DMS153 treated with DMSO at 0.1 percent for 48 hours (cell line): Measurements from ENCODE around the gene HPN.
A peak's percentile ranks its signal among the peaks of the same experiment; 100 is the strongest.
"Not testable (repeated sequence)": the region's sequence is repeated elsewhere in the genome, so short reads cannot be mapped to it uniquely, and the experiment has no call there.

Experiments
- DNase-seq: peaks from one replicate; lab custom pipeline; 2025; ENCODE audit not compliant: unreplicated experiment; lab: John Stamatoyannopoulos, UW

The HPN gene

GRCh38 chr19:35041548-35042055 lies at the start of gene HPN:
Gene HPN, plus strand, starts transcription at chr19:35041721. Its CDS starts 786 bp downstream, at chr19:35042507.
- DNase-seq = no peak

DNA sequence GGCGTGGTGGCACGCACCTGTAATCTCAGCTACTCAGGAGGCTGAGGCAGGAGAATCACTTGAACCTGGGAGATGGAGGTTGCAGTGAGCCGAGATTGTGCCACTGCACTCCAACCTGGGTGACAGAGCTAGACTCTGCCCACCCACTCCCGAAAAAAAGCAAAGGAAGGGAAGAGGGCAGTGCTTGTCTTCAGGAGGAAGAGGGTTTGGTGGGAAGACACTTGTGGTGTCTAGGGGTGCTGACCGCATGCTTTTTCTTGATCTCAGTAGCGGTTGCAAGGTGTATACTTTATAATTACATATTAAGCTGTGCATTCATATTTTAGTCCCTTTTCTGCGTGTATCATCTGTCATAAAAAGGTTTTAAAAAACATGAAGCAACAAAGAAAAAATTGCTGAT lies 48.9 kb upstream of the HPN start:
- not testable (repeated sequence) for DNase-seq

DNA sequence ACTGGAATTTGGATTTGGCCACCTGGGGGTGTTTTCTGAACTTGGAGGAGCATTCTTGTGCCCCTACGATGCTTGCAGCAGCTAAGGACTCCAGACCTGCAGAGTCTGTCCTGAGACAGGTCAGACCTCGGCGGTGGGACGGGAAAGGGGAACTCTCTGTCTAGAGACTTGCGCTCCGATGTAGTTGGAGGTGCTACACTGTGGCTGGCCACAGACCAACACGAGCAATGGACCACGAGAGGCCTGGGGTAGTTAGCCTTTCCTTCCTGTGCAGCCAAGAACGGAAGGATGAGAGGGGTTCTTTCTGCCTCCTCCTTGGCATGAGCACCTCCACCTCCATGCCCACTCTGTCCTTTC lies 47.3 kb upstream of the HPN start:
- DNase-seq = no peak

DNA sequence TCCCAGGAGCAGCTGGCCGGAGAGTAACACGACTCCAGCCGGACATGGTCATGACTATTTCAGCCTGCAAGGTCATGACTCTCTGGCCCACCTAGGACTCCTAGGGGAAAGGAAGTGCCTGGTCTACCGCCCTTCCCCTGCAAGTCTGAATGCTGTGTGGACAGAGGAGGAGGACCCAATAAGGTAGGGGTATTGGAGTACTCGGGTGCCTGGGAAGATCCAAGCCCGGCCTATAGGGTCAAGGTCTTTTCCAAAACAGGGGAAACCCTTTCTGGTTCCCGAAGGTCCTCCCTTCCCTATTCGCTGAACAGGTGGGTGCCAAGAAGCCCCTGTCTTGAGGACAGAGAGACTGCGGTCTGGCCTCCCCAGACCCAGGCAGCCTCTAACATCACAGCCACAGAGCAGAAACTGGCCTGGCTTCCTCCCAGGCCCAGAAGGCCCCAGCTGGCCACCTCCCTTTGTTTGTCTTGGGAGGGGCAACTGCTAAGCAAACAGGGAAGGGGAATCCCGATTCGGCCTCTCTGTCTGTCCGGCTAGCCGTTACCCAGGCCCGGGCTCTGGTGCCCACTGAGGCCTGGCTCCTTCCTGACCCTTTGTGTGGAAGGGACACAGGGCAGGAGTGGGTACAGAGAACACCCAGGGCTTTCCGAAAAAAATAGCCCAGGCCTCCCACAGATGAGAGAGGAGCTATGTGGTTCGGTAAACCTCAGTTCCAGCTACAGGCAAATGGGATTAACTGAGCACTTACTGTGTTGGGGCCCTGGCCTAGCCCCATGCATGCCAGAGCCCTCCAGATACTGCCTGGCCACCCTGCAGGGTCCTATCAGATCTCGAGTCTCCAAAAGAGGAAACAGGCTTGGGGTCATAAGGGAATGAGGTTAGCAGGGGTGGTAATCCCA lies 46.6 kb upstream of the HPN start:
- DNase-seq = no peak

DNA sequence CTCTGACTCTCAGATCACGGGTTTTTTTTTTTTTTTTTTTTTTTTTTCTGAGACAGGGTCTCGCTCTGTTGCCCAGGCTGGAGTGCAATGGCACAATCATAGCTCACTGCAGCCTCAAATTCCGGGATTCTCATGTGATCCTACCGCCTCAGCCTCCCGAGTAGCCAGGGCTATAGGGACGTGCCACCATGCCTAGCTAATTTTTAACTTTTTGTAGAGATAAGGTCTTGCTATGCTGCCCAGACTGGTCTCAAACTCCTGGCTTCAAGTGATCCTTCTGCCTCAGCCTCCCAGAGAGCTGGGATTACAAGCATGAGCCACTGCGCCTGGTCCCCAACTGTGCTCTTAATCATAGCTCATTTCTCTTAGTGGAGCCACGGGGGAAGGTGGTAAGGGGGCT lies 46.0 kb upstream of the HPN start:
- DNase-seq = no peak

DNA sequence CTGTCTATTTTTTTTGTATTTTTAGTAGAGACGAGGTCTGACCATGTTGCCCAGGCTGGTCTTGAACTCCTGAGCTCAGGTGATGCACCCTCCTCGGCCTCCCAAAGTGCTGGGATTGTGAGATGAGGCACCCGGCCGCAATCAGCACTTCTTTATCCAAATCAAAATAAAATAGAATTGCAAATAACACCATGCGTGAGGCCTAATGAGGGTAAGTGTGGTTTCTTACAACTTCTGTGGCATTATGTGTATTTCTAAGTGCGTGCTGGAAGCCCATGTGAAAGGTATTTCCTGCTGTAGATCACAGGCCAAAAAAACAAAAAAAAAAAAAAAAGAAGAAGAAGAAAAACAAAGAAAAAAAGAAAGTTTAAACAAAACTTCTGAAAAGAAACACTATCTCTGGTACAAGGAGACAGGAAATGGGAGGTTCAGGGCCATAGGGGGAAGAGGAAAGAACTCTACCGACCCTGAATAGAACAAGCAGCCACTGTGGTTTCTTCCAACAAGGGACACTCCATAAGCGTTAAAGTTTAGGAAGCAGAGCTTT lies 44.4 kb upstream of the HPN start:
- DNase-seq = no peak

DNA sequence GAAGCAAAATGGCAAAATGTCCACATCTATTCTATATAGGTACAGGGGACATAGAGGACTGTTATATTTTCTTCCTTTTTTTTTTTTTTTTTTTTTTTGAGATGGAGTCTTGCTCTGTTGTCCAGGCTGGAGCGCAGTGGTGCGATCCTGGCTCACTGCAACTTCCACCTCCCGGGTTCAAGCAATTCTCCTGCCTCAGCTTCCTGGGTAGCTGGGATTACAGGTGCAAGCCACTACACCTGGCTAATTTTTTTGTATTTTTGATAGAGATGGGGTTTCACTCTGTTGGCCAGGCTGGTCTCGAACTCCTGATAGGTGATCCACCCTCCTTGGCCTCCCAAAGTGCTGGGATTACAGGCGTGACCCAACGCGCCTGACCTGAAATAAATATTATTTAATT lies 43.3 kb upstream of the HPN start:
- DNase-seq = not testable (repeated sequence)

DNA sequence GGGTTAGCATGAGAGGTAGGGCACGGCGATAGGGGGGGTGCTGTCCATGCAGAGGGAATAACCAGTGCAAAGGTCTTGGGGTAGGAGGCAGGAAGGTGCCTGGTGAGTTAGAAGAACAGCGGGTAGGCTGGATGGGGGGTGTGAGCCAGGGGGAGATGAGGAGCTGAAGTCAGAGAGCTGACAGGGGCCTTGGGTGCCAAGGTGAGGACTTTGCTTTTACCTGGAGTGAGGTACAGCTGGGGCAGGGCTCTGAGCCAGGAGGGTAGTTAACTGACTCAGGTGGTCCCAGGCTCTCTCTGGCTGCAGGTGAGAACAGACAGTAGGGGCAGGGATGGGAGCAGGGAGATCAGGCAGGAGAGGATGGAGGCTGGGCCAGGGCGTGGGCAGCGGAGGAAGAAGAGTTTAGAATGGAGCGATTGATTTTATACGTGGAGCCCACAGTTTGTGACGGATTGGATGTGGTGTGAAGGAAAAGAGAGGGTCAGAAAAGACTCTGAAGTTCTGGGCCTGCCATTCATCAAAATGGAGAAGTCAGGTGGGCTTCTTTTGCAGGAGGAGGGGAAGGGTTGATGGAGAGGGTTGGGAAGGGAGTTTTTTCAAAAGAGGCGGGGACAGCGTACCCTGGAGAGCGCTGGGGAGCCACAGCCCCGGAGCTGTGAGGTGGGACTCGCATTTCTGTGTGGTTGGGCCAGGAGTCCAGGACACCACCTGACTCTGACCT lies 42.6 kb upstream of the HPN start:
- no peak for DNase-seq

- peak; percentile 62 for DNase-seq
These were observed 41.8 kb upstream of the HPN start, which contains the start of gene GRAMD1A for GRCh38 chr19:34999498-35000337. Gene GRAMD1A, plus strand, starts transcription at chr19:35000323. Its CDS starts 156 bp downstream, at chr19:35000479.

DNA sequence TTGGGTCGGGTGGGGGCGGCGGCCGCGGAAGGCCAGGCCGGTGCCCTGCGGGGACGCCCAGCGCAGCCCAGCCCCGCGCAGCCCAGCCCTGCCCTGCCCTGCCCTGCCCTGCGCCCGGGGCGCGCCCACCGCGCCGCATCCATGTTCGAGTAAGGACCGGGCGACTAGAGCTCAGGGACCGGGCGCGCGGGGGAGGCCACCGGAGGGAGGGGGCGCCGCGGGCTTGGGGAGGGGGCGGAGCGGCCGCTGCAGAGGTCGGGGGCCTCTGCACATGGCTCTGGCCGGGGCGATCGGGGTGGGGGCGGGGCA lies 41.2 kb upstream of the HPN start:
- DNase-seq = no peak

DNA sequence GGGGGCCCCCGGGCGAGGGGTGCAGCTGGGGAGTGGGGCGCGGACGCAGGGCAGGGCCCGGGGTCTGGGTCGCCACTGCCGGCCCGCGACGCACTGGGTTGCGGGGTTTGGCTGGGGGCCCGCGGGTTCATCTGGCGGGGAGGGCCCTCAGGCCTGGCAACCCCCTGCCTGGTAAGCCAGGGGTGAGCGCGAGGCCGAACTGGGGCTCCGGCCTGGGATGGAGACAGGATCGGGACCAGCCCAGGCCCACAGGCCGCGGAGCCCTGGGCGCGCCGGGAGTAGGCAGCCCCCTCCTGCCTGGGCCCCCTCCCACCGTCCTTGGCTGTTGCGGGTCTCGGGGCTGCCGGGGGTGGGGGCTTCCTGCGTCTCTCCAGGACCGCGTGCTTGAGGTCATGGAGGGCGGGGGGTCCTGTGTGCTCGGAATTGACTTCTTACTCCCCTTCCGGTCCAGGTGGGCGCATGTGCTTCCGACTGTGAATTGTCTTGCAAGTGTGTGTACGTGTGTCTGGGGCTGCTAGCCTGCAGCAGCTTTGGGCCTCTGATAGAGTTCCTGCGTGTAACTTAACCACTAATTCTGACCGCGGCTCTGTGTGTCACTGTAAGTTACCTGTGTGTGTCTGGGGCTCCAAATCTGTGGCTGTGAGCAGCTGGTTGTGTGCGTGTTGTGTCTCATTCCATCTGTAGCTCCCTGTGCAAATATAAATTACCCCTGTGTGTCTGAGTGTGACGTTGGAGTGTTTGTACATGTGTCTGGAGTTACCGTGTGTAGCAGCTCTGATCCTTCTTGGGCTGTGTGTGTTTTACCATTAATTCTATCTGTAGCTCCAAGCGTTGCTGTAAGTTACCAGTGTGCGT lies 40.6 kb upstream of the HPN start:
- peak; percentile 27 for DNase-seq

- no peak for DNase-seq
These were observed 39.4 kb upstream of the HPN start for GRCh38 chr19:35002037-35002535.

DNA sequence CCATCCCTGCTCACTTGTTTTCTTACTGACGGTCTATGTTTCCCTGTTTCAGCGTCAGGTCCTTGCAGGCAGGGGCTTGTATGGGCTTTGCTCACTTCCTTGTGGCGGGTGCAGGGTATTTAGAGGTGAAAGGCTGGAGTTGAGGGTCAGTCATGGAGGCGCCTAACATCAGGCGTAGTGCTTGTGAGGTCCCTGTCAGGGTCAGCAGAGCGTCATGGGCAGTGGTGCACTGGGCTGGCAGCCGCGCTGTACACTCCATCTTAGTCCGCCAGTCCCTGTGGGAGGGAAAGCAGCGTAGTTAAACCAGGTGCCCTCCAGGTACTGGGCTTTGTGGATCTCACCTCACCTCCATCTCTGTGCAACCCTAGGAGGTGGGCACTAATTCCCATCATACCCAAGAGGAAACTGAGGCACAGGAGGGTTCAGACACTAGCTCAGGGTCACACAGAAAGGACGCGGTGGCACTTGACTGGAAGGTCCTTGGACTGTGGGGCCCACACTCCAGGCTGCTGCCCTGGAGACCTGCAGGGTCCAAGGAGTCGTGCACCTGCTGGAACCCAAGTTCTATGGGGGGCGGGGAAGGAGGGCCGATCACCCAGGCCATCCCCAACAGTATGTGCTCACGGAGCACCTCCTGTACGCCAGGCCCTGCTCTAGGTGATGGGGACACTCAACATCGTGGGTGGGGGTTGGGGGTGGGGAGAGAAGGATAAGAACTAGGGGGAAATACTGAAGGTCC lies 36.8 kb upstream of the HPN start:
- no peak for DNase-seq

DNA sequence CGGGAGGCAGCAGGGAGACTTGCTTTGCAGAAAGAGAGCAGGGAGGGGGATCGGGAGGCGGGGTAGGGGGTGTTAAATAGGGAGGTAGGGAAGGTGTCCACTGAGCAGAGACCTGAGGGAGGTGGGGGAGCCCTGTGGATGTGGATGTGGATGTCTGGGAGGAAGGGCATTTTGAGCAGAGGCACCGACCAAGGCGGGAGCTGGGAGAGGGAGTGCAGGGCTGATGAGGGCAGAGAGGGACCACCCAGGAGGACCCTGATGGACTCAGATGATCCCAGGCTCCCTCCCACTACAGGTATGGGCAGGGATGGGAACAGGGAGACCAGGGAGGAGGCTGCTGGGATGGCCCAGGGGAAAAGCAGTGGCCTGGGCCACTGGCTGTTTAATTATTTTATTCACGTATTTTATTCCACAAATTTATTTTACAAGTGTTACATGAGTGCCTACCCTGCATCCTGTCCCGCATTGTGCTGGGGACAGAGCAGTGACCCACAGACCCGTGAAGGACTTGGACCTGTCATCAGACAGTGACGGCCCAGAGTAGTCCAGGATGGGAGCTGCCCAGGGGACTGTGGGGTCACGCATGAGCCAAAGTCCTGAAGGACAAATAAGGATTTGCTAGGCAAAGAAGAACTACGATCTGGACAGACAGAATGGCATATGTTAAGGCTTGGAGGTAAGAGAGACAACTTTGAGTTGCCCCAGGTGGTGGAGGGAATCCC lies 36.1 kb upstream of the HPN start:
- no peak for DNase-seq

DNA sequence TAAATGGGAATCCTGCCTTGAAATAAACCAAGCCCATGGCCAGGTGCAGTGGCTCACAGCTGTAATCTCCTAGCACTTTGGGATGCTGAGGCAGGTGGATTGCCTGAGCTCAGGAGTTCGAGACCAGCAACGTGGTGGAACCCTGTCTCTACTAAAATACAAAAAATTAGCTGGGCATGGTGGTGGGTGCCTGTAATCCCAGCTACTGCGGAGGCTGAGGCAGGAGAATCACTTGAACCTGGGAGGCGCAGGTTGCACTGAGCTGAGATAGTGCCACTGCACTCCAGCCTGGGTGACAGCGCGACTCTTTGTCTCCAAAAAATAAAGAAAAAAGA lies 35.5 kb upstream of the HPN start:
- not testable (repeated sequence) for DNase-seq

DNA sequence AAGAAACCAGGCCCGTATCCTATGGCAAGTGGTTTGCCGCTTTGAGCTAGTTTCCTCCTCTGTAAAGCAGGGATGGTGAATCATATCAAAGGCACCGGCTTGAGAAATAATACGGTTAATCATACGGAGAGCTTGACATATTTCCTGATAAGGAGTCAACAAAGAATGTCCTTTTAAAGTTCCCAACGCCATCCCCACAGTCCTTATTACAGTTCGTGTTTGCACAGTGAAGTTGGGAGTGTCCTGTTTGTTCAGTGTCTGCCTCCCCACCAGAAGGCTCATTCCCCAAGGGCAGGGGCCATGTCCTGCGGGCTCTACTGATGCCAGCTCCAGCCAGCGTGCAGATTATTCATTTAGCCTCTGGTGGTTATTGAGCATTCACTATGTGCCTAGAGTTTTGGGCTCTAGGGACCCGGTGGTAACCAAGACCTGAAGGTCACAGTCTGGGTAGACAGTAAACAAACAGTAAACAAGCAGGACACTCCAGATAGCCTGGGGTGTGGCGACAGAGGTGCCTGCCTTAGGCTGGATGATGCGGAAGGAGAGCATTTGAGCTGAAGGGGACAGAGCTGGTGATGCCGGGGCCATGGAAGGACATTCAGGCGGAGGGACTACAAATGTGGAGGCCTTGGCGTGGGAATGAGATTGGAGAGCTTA lies 35.1 kb upstream of the HPN start:
- peak; percentile 25 for DNase-seq

- DNase-seq = no peak
These were observed 34.5 kb upstream of the HPN start for GRCh38 chr19:35006999-35007365.

- not testable (repeated sequence) for DNase-seq
These were observed 34.1 kb upstream of the HPN start for GRCh38 chr19:35007427-35007826.
